IMR-90 (cell line): ENCODE measurements around the gene ITSN1. TPM values are rescaled to one million over a fixed set of nuclear protein-coding genes. Genes with fewer than 3 reads are reported as not detected.

Experiments used
- ATAC-seq: fragments of 200-7000 bp; cut with Tn5 transposase; 2 replicates; pipeline ENCODE4 v1.9.1; 2020; ENCODE audit warnings: low read depth, mild to moderate bottlenecking, moderate library complexity
- BruUV-seq: library from RNA; stranded (reverse); fragments of 400-500 nt; replicated peaks from 2 replicates; lab custom pipeline; 2021; lab: Mats Ljungman, UMichigan
- CTCF ChIA-PET: fragments of 300-600 bp; formaldehyde crosslinking; extraction: SDS; loops from one replicate; lab custom pipeline; 2021; ENCODE audit warnings: antibody characterized with exemption; lab: Yijun Ruan, JAX
- POLR2A ChIA-PET: fragments of 300-600 bp; sonication (Branson Sonifier 250); formaldehyde crosslinking; loops from one replicate; lab custom pipeline; 2022; ENCODE audit warnings: antibody characterized with exemption; ENCODE audit not compliant: unreplicated experiment; lab: Charles Lee
- DNase-seq: peaks from one replicate; pipeline ENCODE4 v3.0.0; 2013
- H2AFZ ChIP-seq: replicated peaks from 2 replicates; pipeline ENCODE3; 2013; ENCODE audit warnings: low read length, mild to moderate bottlenecking; ENCODE audit not compliant: poor library complexity
- H2AK5ac ChIP-seq: 2 replicates; pipeline ENCODE4 v1.6.1; 2013; ENCODE audit warnings: low read depth, low read length, inconsistent platforms
- H2AK9ac ChIP-seq: replicated peaks from 2 replicates; pipeline ENCODE3; 2013; ENCODE audit warnings: mild to moderate bottlenecking, low read depth, low read length, moderate library complexity; ENCODE audit not compliant: poor library complexity
- H2BK120ac ChIP-seq: 2 replicates; pipeline ENCODE4 v1.6.1; 2013; ENCODE audit warnings: low read depth, low read length, inconsistent platforms
- H2BK15ac ChIP-seq: 3 replicates; pipeline ENCODE4 v1.6.1; 2013; ENCODE audit warnings: low read depth, low read length, inconsistent platforms
- H2BK20ac ChIP-seq: 2 replicates; pipeline ENCODE4 v1.6.1; 2013; ENCODE audit warnings: low read depth, mild to moderate bottlenecking, inconsistent platforms, low read length, moderate library complexity
- H2BK5ac ChIP-seq: 2 replicates; pipeline ENCODE4 v1.6.1; 2013; ENCODE audit warnings: mild to moderate bottlenecking, low read depth, low read length, inconsistent platforms; ENCODE audit not compliant: poor library complexity, severe bottlenecking
- H3K14ac ChIP-seq: replicated peaks from 2 replicates; pipeline ENCODE4 v1.6.1; 2013; ENCODE audit warnings: low read depth, low read length, inconsistent platforms
- H3K18ac ChIP-seq: 2 replicates; pipeline ENCODE4 v1.6.1; 2013; ENCODE audit warnings: low read depth, low read length, control low read depth
- H3K23ac ChIP-seq: 2 replicates; pipeline ENCODE4 v1.6.1; 2013; ENCODE audit warnings: low read depth, low read length, inconsistent platforms
- H3K27ac ChIP-seq: 2 replicates; pipeline ENCODE4 v1.5.1; 2013; ENCODE audit warnings: mild to moderate bottlenecking, control low read depth, low read length; ENCODE audit not compliant: insufficient read depth
- H3K27me3 ChIP-seq: 2 replicates; pipeline ENCODE4 v1.6.1; 2013; ENCODE audit warnings: low read length; ENCODE audit not compliant: control insufficient read depth, insufficient read depth
- H3K36me3 ChIP-seq: 2 replicates; pipeline ENCODE4 v1.6.1; 2013; ENCODE audit warnings: low read length, mixed read lengths; ENCODE audit not compliant: control insufficient read depth, insufficient read depth
- H3K4ac ChIP-seq: 2 replicates; pipeline ENCODE4 v1.6.1; 2013; ENCODE audit warnings: low read depth, low read length, inconsistent platforms
- H3K4me1 ChIP-seq: 2 replicates; pipeline ENCODE4 v1.6.1; 2013; ENCODE audit warnings: low read length, mixed read lengths; ENCODE audit not compliant: control insufficient read depth, insufficient read depth
- H3K4me2 ChIP-seq: 2 replicates; pipeline ENCODE4 v1.6.1; 2013; ENCODE audit warnings: low read depth, mild to moderate bottlenecking, control low read depth, low read length, moderate library complexity
- H3K4me3 ChIP-seq: 2 replicates; pipeline ENCODE4 v1.5.1; 2013; ENCODE audit warnings: low read depth, mild to moderate bottlenecking, control low read depth, low read length, moderate library complexity; ENCODE audit not compliant: insufficient read depth
- H3K56ac ChIP-seq: 2 replicates; pipeline ENCODE4 v1.6.1; 2013; ENCODE audit warnings: low read length, inconsistent platforms; ENCODE audit not compliant: insufficient read depth; ENCODE audit errors: extremely low read depth
- H3K79me1 ChIP-seq, 2 experiments: 2 replicates each; pipeline ENCODE4 v1.6.1; 2013; ENCODE audit warnings: low read length in 2 of 2, inconsistent platforms in 1 of 2, low read depth in 1 of 2
- H3K9ac ChIP-seq: 2 replicates; pipeline ENCODE4 v1.6.1; 2013; ENCODE audit warnings: low read depth, low read length, control low read depth
- H3K9me1 ChIP-seq: 2 replicates; pipeline ENCODE4 v1.6.1; 2013; ENCODE audit warnings: low read length, inconsistent platforms; ENCODE audit not compliant: insufficient read depth
- H3K9me3 ChIP-seq: 2 replicates; pipeline ENCODE4 v1.6.1; 2013; ENCODE audit warnings: low read length; ENCODE audit not compliant: control insufficient read depth, insufficient read depth
- H4K20me1 ChIP-seq: 2 replicates; pipeline ENCODE4 v1.6.1; 2013; ENCODE audit warnings: low read length, inconsistent platforms; ENCODE audit not compliant: insufficient read depth
- H4K5ac ChIP-seq: 2 replicates; pipeline ENCODE4 v1.6.1; 2013; ENCODE audit warnings: mild to moderate bottlenecking, low read depth, low read length, control low read depth
- H4K8ac ChIP-seq, 2 experiments: 2 replicates each; pipeline ENCODE4 v1.6.1; 2013; ENCODE audit warnings: low read depth in 2 of 2, low read length in 2 of 2, control low read depth in 1 of 2, inconsistent platforms in 1 of 2
- H4K91ac ChIP-seq: 2 replicates; pipeline ENCODE4 v1.6.1; 2013; ENCODE audit warnings: low read depth, low read length, inconsistent platforms; ENCODE audit not compliant: insufficient read depth
- BHLHE40 ChIP-seq: fragments of 150-350 bp; IDR thresholded peaks from 2 replicates; pipeline ENCODE4 v1.6.1; 2016; ENCODE audit warnings: mild to moderate bottlenecking, low read depth, low read length
- CEBPB ChIP-seq: IDR thresholded peaks from 2 replicates; pipeline ENCODE4 v1.6.1; 2012; ENCODE audit warnings: low read depth, low read length, improper control_type of control experiment
- CHD1 ChIP-seq: IDR thresholded peaks from 2 replicates; pipeline ENCODE4 v1.6.1; 2012; ENCODE audit warnings: low read depth, low read length, improper control_type of control experiment
- ELK1 ChIP-seq: fragments of 150-350 bp; IDR thresholded peaks from 2 replicates; pipeline ENCODE4 v1.6.1; 2016; ENCODE audit warnings: low read depth, mild to moderate bottlenecking, low read length, moderate library complexity, borderline replicate concordance
- FOS ChIP-seq: fragments of 150-350 bp; IDR thresholded peaks from 2 replicates; pipeline ENCODE4 v1.6.1; 2016; ENCODE audit warnings: low read depth, low read length
- MAFK ChIP-seq: IDR thresholded peaks from 2 replicates; pipeline ENCODE4 v1.6.1; 2012; ENCODE audit warnings: low read depth, low read length, improper control_type of control experiment
- MAZ ChIP-seq: IDR thresholded peaks from 2 replicates; pipeline ENCODE4 v1.6.1; 2012; ENCODE audit warnings: low read depth, mild to moderate bottlenecking, low read length, improper control_type of control experiment, moderate library complexity, borderline replicate concordance
- MXI1 ChIP-seq: IDR thresholded peaks from 2 replicates; pipeline ENCODE4 v1.6.1; 2012; ENCODE audit warnings: low read depth, mild to moderate bottlenecking, low read length, moderate library complexity, borderline replicate concordance
- RAD21 ChIP-seq: IDR thresholded peaks from 2 replicates; pipeline ENCODE4 v1.6.1; 2012; ENCODE audit warnings: low read length, improper control_type of control experiment
- RCOR1 ChIP-seq: IDR thresholded peaks from 2 replicates; pipeline ENCODE4 v1.6.1; 2012; ENCODE audit warnings: mild to moderate bottlenecking, low read length, improper control_type of control experiment; ENCODE audit not compliant: insufficient replicate concordance
- RFX5 ChIP-seq: IDR thresholded peaks from 2 replicates; pipeline ENCODE4 v1.8.0; 2012; ENCODE audit warnings: low read depth, mild to moderate bottlenecking, low read length, moderate library complexity
- USF2 ChIP-seq: fragments of 150-350 bp; IDR thresholded peaks from 2 replicates; pipeline ENCODE4 v1.6.1; 2017; ENCODE audit warnings: mild to moderate bottlenecking, antibody characterized with exemption, low read length, low read depth
- WGBS, 2 experiments: methylation state at CpG; one replicate each; pipeline versions ENCODE4 v1.1.5 to v1.1.7; 2013; ENCODE audit warnings: missing lambda C conversion rate in 2 of 2; ENCODE audit not compliant: insufficient read length in 1 of 2; ENCODE audit errors: extremely low coverage in 2 of 2; 5-methylcytosine and 5-hydroxymethylcytosine counted together
- dilution Hi-C: fragments of 300-500 bp; cut with HindIII; formaldehyde crosslinking; loops from one replicate; pipeline ENCODE4 v1.14.3; 2018; ENCODE audit warnings: low sequenced_read_pairs; ENCODE audit not compliant: unreplicated experiment
- in situ Hi-C: fragments of 300-500 bp; cut with MboI; formaldehyde crosslinking; loops from 3 replicates; pipeline ENCODE4 v1.14.3; 2019; ENCODE audit warnings: low sequenced_read_pairs, inconsistent platforms, mixed read lengths
- intact Hi-C: fragments of 100-400 bp; cut with micrococcal nuclease; formaldehyde crosslinking; loops from 2 replicates; pipeline ENCODE4 v1.10.0; 2022
- polyA plus RNA-seq, 3 experiments: library from polyadenylated mRNA; depleted of rRNA; stranded (reverse); fragments of >200 nt; gene quantifications; 2 replicates each; pipeline ENCODE4 v1.2.3, GENCODE V29; 2012; ENCODE audit warnings: low replicate concordance in 1 of 3
- total RNA-seq: library from RNA; depleted of rRNA; stranded (reverse); fragments of >200 nt; gene quantifications from 2 replicates; pipeline ENCODE4 v1.2.3, GENCODE V29; 2012
- TF ChIP-seq, protein P1 (sequence below): conservative IDR thresholded peaks from 2 replicates; pipeline ENCODE4 v1.5.1; 2012; ENCODE audit warnings: mild to moderate bottlenecking, low read depth, low read length, improper control_type of control experiment

ITSN1 gene
- total and polyA plus RNA-seq, 2 of the 4 experiments (the other 2 are of a cell fraction) = 45.4 to 62.0 TPM

GRCh38 chr21:33839167-33839716, 196.9 kb downstream of the ITSN1 start:
- H3K27ac ChIP-seq = no peak overlapping the region
- H3K18ac ChIP-seq = no peak overlapping the region
- TF ChIP-seq, protein P1, sequence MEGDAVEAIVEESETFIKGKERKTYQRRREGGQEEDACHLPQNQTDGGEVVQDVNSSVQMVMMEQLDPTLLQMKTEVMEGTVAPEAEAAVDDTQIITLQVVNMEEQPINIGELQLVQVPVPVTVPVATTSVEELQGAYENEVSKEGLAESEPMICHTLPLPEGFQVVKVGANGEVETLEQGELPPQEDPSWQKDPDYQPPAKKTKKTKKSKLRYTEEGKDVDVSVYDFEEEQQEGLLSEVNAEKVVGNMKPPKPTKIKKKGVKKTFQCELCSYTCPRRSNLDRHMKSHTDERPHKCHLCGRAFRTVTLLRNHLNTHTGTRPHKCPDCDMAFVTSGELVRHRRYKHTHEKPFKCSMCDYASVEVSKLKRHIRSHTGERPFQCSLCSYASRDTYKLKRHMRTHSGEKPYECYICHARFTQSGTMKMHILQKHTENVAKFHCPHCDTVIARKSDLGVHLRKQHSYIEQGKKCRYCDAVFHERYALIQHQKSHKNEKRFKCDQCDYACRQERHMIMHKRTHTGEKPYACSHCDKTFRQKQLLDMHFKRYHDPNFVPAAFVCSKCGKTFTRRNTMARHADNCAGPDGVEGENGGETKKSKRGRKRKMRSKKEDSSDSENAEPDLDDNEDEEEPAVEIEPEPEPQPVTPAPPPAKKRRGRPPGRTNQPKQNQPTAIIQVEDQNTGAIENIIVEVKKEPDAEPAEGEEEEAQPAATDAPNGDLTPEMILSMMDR = no peak
- TF ChIP-seq RAD21 (no peak), CEBPB (no peak), MAFK (no peak), USF2 (no peak), ELK1 (no peak), BHLHE40 (no peak), FOS (no peak), RCOR1 (no peak), RFX5 (no peak), MXI1 (no peak), CHD1 (no peak), MAZ (no peak)
- no peak overlapping the region for H3K4me2 ChIP-seq
- no peak overlapping the region for H3K56ac ChIP-seq
- WGBS, 2 experiments = no CpG with 5 or more reads among the region's 5 CpGs
- H3K4ac ChIP-seq = no peak overlapping the region
- H3K9me3 ChIP-seq = no peaks in the 10 kb centered on the region
- H4K5ac ChIP-seq = no peak overlapping the region
- H4K91ac ChIP-seq = no peak overlapping the region
- dilution Hi-C loops = no loop called here
- intact Hi-C loops = no loop called here
- in situ Hi-C loops = no loop called here
- H3K36me3 ChIP-seq = peaks cover 19% of the 10 kb centered on the region
- H3K9me1 ChIP-seq = peaks cover 9% of the 10 kb centered on the region; the same call in 1 of the 2 replicates
- no peaks in the 10 kb centered on the region for H4K20me1 ChIP-seq
- H3K9ac ChIP-seq = no peak overlapping the region
- no peak overlapping the region for H2AK9ac ChIP-seq
- H2BK15ac ChIP-seq = no peak overlapping the region
- ChIA-PET CTCF (no interaction called here), POLR2A (no interaction called here)
- H2BK5ac ChIP-seq = no peak overlapping the region
- no peak for ATAC-seq
- H3K14ac ChIP-seq = no peak overlapping the region
- no peak overlapping the region for H3K4me3 ChIP-seq
- no peak for DNase-seq
- H2AFZ ChIP-seq = no peak overlapping the region
- no peak overlapping the region for H4K8ac ChIP-seq
- H3K27me3 ChIP-seq = no peaks in the 10 kb centered on the region
- no peak overlapping the region for H2BK20ac ChIP-seq
- no peak overlapping the region for H3K23ac ChIP-seq
- BruUV-seq = no TSS peak
- H3K4me1 ChIP-seq = peaks cover 12% of the 10 kb centered on the region
- no peak overlapping the region for H2BK120ac ChIP-seq
- peaks cover 0 to 4% of the 10 kb centered on the region in 2 experiments; a peak in 2 of 4 replicates for H3K79me1 ChIP-seq
- H2AK5ac ChIP-seq = no peak overlapping the region
